Hepatocyte (in vitro differentiated cells): ENCODE results near the gene TAL2.

Source experiments
- CTCF ChIP-seq: fragments of 200-600 bp; sonication (generic); IDR thresholded peaks from 2 replicates; pipeline ENCODE4 v1.5.1; 2016; ENCODE audit warnings: antibody characterized with exemption, mild to moderate bottlenecking; ENCODE audit not compliant: poor library complexity
- EZH2 ChIP-seq: fragments of 200-600 bp; sonication (generic); IDR thresholded peaks from 2 replicates; pipeline ENCODE4 v1.6.1; 2016; ENCODE audit warnings: antibody characterized with exemption, mild to moderate bottlenecking, borderline replicate concordance
- EZH2phosphoT487 ChIP-seq: fragments of 200-600 bp; sonication (generic); IDR thresholded peaks from one replicate; pipeline ENCODE4 v1.6.1; 2018; ENCODE audit warnings: antibody characterized with exemption, mild to moderate bottlenecking, low read depth, moderate library complexity; ENCODE audit not compliant: unreplicated experiment, severe bottlenecking

DNA sequence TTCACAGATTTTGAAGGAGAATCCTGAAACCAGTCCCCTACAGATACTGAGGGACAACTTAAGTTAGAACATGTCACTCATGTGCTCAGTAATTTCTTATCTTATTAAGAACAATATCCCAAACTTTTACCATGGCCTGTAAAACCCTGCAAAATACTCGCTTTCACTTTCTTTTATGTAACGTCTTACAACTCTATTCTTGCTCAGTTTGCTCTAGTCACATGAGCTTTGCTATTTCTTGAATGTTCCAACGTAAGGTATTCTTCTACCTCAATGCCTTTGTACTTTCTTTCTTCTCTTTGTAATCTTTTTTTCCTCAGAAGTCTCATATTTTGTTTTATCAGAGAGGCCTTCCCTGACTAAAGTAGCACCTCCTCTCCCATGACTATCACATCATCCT, 46.1 kb downstream of the TAL2 start:
- TF ChIP-seq CTCF (no peak), EZH2phosphoT487 (no peak), EZH2 (no peak)
